PC-9 (cell line): Measurements from ENCODE around the gene VWA8.

Experiments
- EZH2 ChIP-seq: fragments of 200-600 bp; sonication (generic); IDR thresholded peaks from 2 replicates; pipeline ENCODE4 v1.8.0; 2017; ENCODE audit warnings: antibody characterized with exemption, low read depth
- TF ChIP-seq, protein P1 (sequence below): fragments of 200-600 bp; sonication (generic); conservative IDR thresholded peaks from 2 replicates; pipeline ENCODE4 v1.6.1; 2017; ENCODE audit warnings: mixed run types, antibody characterized with exemption, mild to moderate bottlenecking, moderate library complexity

DNA sequence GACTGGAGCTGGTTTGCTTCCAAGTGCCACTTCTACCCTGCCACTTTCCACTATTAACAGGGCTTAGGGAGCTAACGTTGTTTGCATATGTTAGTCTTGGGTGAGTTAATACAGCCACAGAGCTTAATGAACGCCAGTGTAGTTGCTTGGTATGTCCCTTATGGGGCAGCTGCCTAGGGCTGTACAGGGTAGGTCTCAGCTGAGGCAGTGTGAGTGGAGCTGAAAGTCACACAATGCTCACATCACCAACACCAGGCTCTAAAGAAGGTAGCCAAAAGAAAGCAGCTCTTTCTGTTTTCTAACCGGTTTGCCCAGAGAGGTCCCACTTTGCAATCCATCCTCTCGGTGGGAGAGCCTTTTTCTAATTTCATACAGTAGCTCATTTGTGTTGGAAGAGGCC is 317.4 kb downstream of the VWA8 start:
- TF ChIP-seq, protein P1, sequence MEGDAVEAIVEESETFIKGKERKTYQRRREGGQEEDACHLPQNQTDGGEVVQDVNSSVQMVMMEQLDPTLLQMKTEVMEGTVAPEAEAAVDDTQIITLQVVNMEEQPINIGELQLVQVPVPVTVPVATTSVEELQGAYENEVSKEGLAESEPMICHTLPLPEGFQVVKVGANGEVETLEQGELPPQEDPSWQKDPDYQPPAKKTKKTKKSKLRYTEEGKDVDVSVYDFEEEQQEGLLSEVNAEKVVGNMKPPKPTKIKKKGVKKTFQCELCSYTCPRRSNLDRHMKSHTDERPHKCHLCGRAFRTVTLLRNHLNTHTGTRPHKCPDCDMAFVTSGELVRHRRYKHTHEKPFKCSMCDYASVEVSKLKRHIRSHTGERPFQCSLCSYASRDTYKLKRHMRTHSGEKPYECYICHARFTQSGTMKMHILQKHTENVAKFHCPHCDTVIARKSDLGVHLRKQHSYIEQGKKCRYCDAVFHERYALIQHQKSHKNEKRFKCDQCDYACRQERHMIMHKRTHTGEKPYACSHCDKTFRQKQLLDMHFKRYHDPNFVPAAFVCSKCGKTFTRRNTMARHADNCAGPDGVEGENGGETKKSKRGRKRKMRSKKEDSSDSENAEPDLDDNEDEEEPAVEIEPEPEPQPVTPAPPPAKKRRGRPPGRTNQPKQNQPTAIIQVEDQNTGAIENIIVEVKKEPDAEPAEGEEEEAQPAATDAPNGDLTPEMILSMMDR = no peak
- TF ChIP-seq EZH2 = no peak
